ENCODE data around the gene PCBP3.

Gene PCBP3

GRCh38 chr21:45977396-45977795, 333.9 kb downstream of the PCBP3 start:
- TF ChIP-seq MYC (IDR thresholded peaks at IDR 0.05; ENCODE audit: low read depth, low read length) (no peak), CTCF (IDR thresholded peaks at IDR 0.05; ENCODE audit: low read depth, low read length) (no peak), POLR2A (IDR thresholded peaks at IDR 0.05; ENCODE audit: extremely low read depth, insufficient read length) (no peak), MAX (IDR thresholded peaks at IDR 0.05; ENCODE audit: low read depth, low read length) (no peak)
- H3K4me3 ChIP-seq (ENCODE audit: low read depth, low read length) = no peak overlapping the region
- no peak for DNase-seq (ENCODE audit: low read depth)

DNA sequence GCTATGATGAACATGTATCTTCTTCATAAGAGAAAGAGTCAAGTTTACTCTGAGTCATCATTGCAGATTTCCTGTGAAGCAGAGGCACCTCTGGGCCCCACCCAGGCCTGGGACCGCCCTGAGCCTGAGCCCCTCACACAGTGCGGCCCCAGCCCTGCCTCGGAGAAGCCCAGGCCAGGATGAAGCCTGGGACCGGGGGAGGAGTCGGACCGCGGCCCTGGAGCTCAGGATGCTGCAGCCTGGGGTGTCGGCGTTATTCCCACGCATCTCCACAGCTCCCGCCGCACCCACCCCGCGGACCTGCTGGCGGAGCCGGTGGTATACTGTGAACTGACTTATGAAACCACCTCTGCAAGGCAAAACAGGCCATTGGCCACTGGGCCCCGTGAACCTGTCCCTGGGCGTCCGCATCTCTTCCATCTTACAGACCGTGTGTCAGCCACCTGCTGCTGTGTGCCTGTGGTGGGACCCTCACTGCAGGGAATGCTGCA, 335.7 kb downstream of the PCBP3 start:
- TF ChIP-seq CTCF (IDR thresholded peaks at IDR 0.05; ENCODE audit: low read depth, low read length) (no peak), POLR2A (IDR thresholded peaks at IDR 0.05; ENCODE audit: extremely low read depth, insufficient read length) (no peak), MAX (IDR thresholded peaks at IDR 0.05; ENCODE audit: low read depth, low read length) (no peak), MYC (IDR thresholded peaks at IDR 0.05; ENCODE audit: low read depth, low read length) (no peak)
- H3K4me3 ChIP-seq (ENCODE audit: low read depth, low read length) = no peak overlapping the region
- DNase-seq (ENCODE audit: low read depth) = peak; percentile 23

DNA sequence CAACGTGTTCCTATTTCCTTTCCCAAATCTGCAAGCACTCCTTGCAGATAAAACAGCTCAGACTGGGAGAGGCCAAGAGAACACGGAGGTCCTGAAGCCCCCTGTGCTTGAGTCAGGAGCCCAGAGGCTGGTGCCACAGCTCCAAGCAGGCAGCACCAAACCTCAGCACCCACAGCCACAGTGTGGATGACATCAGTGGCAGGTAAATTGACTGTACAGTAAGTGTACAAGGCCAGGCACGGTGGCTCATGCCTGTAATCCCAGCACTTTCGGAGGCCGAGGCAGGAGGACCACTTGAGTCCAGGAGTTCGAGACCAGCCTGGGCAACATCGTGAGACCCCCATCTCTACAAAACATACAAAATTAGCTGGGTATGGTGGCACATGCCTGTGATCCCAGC, 336.1 kb downstream of the PCBP3 start:
- DNase-seq (ENCODE audit: low read depth) = no peak
- TF ChIP-seq MAX (IDR thresholded peaks at IDR 0.05; ENCODE audit: low read depth, low read length) (no peak), MYC (IDR thresholded peaks at IDR 0.05; ENCODE audit: low read depth, low read length) (no peak), POLR2A (IDR thresholded peaks at IDR 0.05; ENCODE audit: extremely low read depth, insufficient read length) (no peak), CTCF (IDR thresholded peaks at IDR 0.05; ENCODE audit: low read depth, low read length) (no peak)
- H3K4me3 ChIP-seq (ENCODE audit: low read depth, low read length) = no peak overlapping the region

DNA sequence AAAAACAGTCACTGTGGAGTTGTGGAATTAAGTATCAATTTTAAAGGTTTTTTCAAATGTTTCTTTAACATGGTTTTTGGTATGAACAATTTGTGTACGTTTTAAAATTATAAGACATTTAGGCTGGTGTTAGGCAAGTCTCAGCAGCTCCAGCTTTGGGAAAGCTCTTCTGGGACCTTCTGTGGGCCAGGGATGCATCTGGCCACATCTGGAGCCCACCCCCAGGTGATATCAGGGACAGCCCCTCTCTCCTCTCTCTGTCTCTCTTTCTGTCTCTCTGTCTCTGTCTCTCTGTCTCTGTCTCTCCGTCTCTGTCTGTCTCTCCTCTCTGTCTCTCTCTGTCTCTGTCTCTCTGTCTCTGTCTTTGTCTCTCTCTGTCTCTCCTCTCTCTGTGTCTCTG, 336.7 kb downstream of the PCBP3 start:
- no peak overlapping the region for H3K4me3 ChIP-seq (ENCODE audit: low read depth, low read length)
- no peak for DNase-seq (ENCODE audit: low read depth)
- TF ChIP-seq POLR2A (IDR thresholded peaks at IDR 0.05; ENCODE audit: extremely low read depth, insufficient read length) = no peak
- TF ChIP-seq CTCF (IDR thresholded peaks at IDR 0.05; ENCODE audit: low read depth, low read length) = no peak

DNA sequence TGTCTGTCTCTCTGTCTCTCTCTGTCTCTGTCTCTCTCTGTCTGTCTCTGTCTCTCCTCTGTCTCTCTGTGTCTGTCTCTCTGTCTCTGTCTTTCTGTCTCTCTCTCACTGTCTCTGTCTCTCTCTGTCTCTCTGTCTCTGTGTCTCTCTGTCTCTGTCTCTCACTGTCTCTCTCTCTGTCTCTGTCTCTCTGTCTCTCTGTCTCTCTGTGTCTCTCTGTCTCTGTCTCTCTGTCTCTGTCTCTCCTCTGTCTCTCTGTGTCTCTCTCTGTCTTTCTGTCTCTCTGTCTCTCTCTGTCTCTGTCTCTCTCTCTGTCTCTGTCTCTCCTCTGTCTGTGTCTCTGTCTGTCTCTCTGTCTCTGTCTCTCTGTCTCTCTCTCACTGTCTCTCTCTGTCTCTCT, 337.2 kb downstream of the PCBP3 start:
- TF ChIP-seq CTCF (IDR thresholded peaks at IDR 0.05; ENCODE audit: low read depth, low read length) = no peak
- TF ChIP-seq POLR2A (IDR thresholded peaks at IDR 0.05; ENCODE audit: extremely low read depth, insufficient read length) = no peak
- TF ChIP-seq MYC (IDR thresholded peaks at IDR 0.05; ENCODE audit: low read depth, low read length) = no peak
- no peak for TF ChIP-seq MAX (IDR thresholded peaks at IDR 0.05; ENCODE audit: low read depth, low read length)
- H3K4me3 ChIP-seq (ENCODE audit: low read depth, low read length) = no peak overlapping the region

More for the DNA sequence above, 337.2 kb downstream of the PCBP3 start:
- no peak for DNase-seq (ENCODE audit: low read depth)
